GM19239 (cell line): ENCODE results near the gene CELSR3.

ENCODE experiments used
- DNase-seq: peaks from one replicate; pipeline ENCODE4 v3.0.0; 2011; ENCODE audit warnings: low spot score; ENCODE audit not compliant: insufficient read length
- FAIRE-seq: peaks from 2 replicates; lab custom pipeline; 2011; peaks lifted over from hg19 to GRCh38; lab: Jason Lieb, UNC

Gene CELSR3

DNA sequence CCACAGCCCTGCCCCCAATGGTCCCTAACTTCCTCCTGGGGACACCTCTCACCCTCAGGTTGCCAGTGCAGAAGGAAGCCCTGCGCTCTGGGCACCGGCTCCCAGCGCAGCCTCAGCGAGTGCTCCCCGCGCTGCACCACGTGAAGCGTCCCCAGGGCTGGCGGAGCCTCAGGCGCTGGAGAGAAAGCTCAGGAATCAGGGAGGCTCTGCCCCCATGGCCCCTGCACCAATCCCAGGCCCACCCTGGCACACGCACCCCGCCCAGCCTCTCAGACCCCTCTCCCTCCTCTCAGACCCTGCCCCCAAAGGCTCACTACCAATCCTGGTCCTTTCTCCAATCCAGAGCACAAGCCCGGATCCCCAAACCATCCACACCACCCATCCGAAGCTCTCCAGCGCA lies 74.5 kb downstream of the CELSR3 start:
- DNase-seq, result no peak
- FAIRE-seq, result no peak

DNA sequence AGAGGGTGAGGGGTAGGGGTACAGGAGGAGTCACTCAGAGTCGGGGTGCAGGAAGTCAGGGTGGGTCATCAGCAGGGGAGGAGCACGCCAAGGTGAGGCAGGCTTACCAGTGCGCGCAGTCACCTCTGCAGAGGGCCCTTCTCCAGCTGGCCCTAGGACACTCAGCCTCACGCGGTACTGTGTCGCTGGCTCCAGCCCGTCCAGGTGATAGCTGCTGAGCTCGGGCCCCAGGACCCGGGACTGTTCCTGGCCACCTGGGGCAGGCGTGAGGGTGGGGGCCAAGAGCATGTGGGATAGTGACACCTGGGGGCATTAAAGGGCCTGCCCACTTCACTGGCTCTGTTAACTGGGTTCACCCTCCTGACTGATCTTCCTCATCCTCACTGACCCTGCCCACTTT lies 75.0 kb downstream of the CELSR3 start:
- FAIRE-seq, result no peak
- DNase-seq, result no peak
